ENCODE measurements around the gene SF3B2. TPM values are rescaled to one million over a fixed set of nuclear protein-coding genes. Genes with fewer than 3 reads are reported as not detected.
"Not testable (repeated sequence)": the region's sequence is repeated elsewhere in the genome, so short reads cannot be mapped to it uniquely, and the experiment has no call there.

The SF3B2 gene
- total RNA-seq, 4 donors from 2014 or later, result 117 to 160 (median 137) TPM

- no peak overlapping the region for H3K4me3 ChIP-seq
- TF ChIP-seq CTCF (IDR thresholded peaks at IDR 0.05) (no peak), POLR2AphosphoS5 (IDR thresholded peaks at IDR 0.05) (no peak), POLR2A (IDR thresholded peaks at IDR 0.05; ENCODE audit: low read depth) (no peak)
- no peak overlapping the region for H3K27ac ChIP-seq (replicated peaks in 1 of 4)
- intact Hi-C loops (cut with DNase I), result no loop called here
- no peak for DNase-seq (ENCODE audit: extremely low spot score)
- H3K9me3 ChIP-seq, result no peaks in the 10 kb centered on the region
- no peaks in the 10 kb centered on the region for H3K27me3 ChIP-seq
- H3K36me3 ChIP-seq, result no peaks in the 10 kb centered on the region
- WGBS, result 3% methylated on average over 3 of the region's 3 CpGs
- peaks cover 21 to 32% (median 28%) of the 10 kb centered on the region in 4 donors for H3K4me1 ChIP-seq
Measured at GRCh38 chr11:66112601-66113499, 60.7 kb downstream of the SF3B2 start.

- H3K27ac ChIP-seq (replicated peaks in 1 of 4); H3K9me3 ChIP-seq; H3K27me3 ChIP-seq; H3K36me3 ChIP-seq; DNase-seq (ENCODE audit: extremely low spot score); intact Hi-C loops (cut with DNase I); H3K4me3 ChIP-seq: not testable (repeated sequence)
- H3K4me1 ChIP-seq, result peaks cover 21 to 41% (median 34%) of the 10 kb centered on the region in 4 donors
- 91% methylated on average over 3 of the region's 3 CpGs for WGBS
Measured at GRCh38 chr11:66114957-66115356, 62.8 kb downstream of the SF3B2 start.

DNA sequence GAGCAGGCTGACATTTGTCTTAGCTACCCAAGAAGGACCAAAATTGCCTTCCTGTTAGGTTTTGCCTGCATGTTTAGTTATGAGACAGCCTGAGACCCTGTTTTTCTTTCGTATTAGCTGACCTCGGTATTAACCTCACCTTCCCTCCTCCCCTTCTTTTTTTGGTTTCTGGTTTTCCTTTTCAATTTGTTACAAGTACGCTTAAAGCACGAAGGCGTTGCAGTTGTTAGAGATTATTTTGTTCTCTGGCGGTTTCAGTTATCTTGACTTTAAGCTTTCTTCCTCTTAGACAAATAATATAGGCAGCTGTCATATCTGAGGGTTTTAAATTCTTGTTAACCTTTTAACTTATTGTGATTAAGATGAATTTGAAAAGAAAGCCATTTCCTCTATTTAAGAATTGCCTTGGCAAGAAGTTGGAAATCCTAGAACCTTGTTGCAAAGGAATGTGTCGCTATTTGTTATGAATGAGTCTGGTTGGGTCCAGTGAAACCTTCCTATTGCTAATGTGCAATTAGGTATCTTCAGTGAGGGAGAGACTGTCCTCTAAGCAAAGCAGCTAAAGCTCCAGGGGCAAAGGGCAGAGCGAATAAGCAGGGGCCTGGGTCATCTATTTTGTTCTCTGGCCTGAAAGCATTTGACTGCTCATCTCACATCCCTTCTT, 63.6 kb downstream of the SF3B2 start:
- no peaks in the 10 kb centered on the region for H3K9me3 ChIP-seq
- WGBS, result 74% methylated on average over 8 of the region's 8 CpGs
- intact Hi-C loops (cut with DNase I), result no loop called here
- H3K27ac ChIP-seq (replicated peaks in 1 of 4), result no peak overlapping the region
- no peak for DNase-seq (ENCODE audit: extremely low spot score)
- TF ChIP-seq EP300 (IDR thresholded peaks at IDR 0.05) (no peak), CTCF (IDR thresholded peaks at IDR 0.05) (no peak), POLR2AphosphoS5 (IDR thresholded peaks at IDR 0.05) (no peak), POLR2A (IDR thresholded peaks at IDR 0.05; ENCODE audit: low read depth) (no peak)
- H3K4me3 ChIP-seq, result no peak overlapping the region
- H3K36me3 ChIP-seq, result no peaks in the 10 kb centered on the region
- H3K4me1 ChIP-seq, result peaks cover 21 to 41% (median 34%) of the 10 kb centered on the region in 4 donors
- H3K27me3 ChIP-seq, result no peaks in the 10 kb centered on the region

DNA sequence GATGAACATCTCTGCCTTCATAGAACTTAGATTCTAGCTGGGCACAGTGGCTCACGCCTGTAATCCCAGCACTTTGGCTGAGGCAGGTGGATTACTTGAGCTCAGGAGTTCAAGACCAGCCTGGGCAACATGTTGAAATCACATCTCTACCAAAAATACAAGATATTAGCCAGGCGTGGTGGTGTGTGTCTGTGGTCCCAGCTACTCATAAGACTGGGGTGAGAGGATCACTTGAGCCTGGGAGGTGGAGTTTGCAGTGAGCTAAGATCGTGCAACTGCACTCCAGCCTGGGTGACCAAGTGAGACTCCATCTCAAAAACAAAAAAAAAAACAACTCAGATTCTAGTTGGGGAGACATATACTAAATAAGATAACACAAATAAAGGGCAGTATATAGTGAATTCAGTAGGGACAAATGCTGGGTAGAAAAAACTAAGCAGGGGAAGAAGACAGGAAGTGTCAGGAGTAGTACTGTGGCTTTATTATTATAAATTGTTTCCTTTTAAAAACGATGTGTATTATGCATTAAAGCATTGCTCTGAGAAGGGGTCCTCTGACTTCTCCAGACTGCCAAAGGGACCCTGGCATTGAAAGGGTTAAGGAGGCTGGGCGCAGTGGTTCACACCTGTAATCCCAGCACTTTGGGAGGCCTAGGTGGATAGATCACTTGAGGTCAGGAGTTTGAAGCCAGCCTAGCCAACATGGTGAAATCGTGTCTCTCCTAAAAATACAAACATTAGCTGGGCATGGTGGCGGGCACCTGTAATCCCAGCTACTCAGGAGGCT, 64.6 kb downstream of the SF3B2 start:
- TF ChIP-seq EP300 (IDR thresholded peaks at IDR 0.05), result no peak
- no peak for TF ChIP-seq POLR2A (IDR thresholded peaks at IDR 0.05; ENCODE audit: low read depth)
- no peak for TF ChIP-seq CTCF (IDR thresholded peaks at IDR 0.05)
- no peak for TF ChIP-seq POLR2AphosphoS5 (IDR thresholded peaks at IDR 0.05)
- no peak for DNase-seq (ENCODE audit: extremely low spot score)
- no peaks in the 10 kb centered on the region for H3K36me3 ChIP-seq
- peaks cover 20 to 39% (median 32%) of the 10 kb centered on the region in 4 donors for H3K4me1 ChIP-seq
- 67% methylated on average over 7 of the region's 7 CpGs for WGBS
- intact Hi-C loops (cut with DNase I), result no loop called here
- H3K27me3 ChIP-seq, result no peaks in the 10 kb centered on the region
- no peaks in the 10 kb centered on the region for H3K9me3 ChIP-seq
- H3K4me3 ChIP-seq, result no peak overlapping the region
- H3K27ac ChIP-seq (replicated peaks in 1 of 4), result no peak overlapping the region

DNA sequence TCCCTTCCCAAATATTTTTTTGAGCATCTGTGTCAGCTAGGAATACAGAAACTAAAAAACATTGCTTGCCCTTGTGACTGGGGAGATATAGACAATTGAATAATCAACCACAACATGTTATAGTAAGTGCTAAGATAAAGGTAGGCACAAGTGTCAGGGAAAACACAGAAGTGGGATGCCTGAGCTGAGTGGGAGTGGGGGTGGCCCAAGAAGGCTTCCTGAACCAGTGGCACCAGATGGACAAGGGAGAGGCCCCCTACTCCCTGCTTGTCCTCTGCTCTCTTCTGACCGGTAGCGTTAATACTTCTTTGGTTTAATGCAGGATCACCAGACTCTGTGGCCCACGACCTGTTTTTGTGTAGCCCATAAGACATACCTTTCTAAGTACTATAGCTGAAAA, 66.7 kb downstream of the SF3B2 start:
- intact Hi-C loops (cut with DNase I), result no loop called here
- no peak for DNase-seq (ENCODE audit: extremely low spot score)
- peaks cover 0 to 22% (median 11%) of the 10 kb centered on the region in 4 donors for H3K4me1 ChIP-seq
- H3K27me3 ChIP-seq, result no peaks in the 10 kb centered on the region
- no peak for TF ChIP-seq EP300 (IDR thresholded peaks at IDR 0.05)
- no peak for TF ChIP-seq POLR2AphosphoS5 (IDR thresholded peaks at IDR 0.05)
- TF ChIP-seq POLR2A (IDR thresholded peaks at IDR 0.05; ENCODE audit: low read depth), result no peak
- no peak for TF ChIP-seq CTCF (IDR thresholded peaks at IDR 0.05)
- H3K4me3 ChIP-seq, result no peak overlapping the region
- no peak overlapping the region for H3K27ac ChIP-seq (replicated peaks in 1 of 4)
- H3K9me3 ChIP-seq, result no peaks in the 10 kb centered on the region
- 63% methylated on average over 3 of the region's 3 CpGs for WGBS
- no peaks in the 10 kb centered on the region for H3K36me3 ChIP-seq

All from esophagus muscularis mucosa (tissue), 4 donors.